ENCODE results near the gene HOXA6. TPM values are rescaled to one million over a fixed set of nuclear protein-coding genes. Genes with fewer than 3 reads are reported as not detected.

Gene HOXA6
- total RNA-seq, 1 experiment from 2014 or later = 3.3 TPM

DNA sequence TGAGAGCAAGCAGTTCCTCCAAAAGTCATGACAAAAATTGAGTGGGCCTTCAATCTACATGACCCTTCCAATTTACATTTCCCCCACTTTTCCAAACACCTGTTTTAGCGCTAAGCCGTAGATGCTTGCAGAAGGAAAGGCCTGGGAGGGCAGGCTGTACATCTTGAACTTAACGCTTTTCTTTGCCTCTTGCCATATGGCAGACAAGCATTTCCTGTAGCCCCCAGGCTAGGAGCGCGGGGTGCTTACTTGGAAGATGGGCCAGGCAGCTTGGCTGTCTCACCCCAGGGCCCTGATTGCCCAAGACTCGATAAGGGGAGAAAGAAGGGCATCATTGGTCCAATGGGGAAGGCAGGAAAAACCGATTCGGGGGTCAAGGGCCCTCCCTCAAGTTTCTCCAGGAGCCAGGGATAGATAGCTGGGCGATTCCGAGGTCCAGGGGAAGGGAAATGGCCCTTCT is 24.8 kb upstream of the HOXA6 start:
- no TSS peak for BruUV-seq (replicated peaks)
- intact Hi-C loops (cut with micrococcal nuclease; ENCODE audit: unreplicated experiment) (no loop called here), in situ Hi-C loops (cut with HindIII; ENCODE audit: low pct_unique_long_range_greater_than_20kb, low sequenced_read_pairs) (no loop called here)
- no peaks in the 10 kb centered on the region for H3K27me3 ChIP-seq (ENCODE audit: control insufficient read depth, insufficient read depth, low read length)
- H3K9me3 ChIP-seq (ENCODE audit: control insufficient read depth, insufficient read depth, low read depth, low read length) = no peaks in the 10 kb centered on the region
- POLR2A ChIA-PET = no interaction called here
- no peak for DNase-seq (ENCODE audit: low read depth, low spot score)
- H3K27ac ChIP-seq (ENCODE audit: low read length) = no peak overlapping the region
- H3K36me3 ChIP-seq (ENCODE audit: control insufficient read depth, insufficient read depth, low read length) = no peaks in the 10 kb centered on the region
- no peak overlapping the region for H3K4me3 ChIP-seq (ENCODE audit: low read depth in 2 of 2, low read length in 2 of 2)
- CTCF ChIA-PET = no interaction called here
- TF ChIP-seq POLR2AphosphoS5 (IDR thresholded peaks at IDR 0.05; ENCODE audit: low read depth, low read length) (no peak), SIN3A (IDR thresholded peaks at IDR 0.05; ENCODE audit: borderline replicate concordance, insufficient read depth, low read depth, low read length) (no peak)
- no peak for ATAC-seq
- H3K4me1 ChIP-seq (ENCODE audit: control insufficient read depth, insufficient read depth, low read length) = peaks cover 5% of the 10 kb centered on the region; the same call in 1 of the 2 replicates

DNA sequence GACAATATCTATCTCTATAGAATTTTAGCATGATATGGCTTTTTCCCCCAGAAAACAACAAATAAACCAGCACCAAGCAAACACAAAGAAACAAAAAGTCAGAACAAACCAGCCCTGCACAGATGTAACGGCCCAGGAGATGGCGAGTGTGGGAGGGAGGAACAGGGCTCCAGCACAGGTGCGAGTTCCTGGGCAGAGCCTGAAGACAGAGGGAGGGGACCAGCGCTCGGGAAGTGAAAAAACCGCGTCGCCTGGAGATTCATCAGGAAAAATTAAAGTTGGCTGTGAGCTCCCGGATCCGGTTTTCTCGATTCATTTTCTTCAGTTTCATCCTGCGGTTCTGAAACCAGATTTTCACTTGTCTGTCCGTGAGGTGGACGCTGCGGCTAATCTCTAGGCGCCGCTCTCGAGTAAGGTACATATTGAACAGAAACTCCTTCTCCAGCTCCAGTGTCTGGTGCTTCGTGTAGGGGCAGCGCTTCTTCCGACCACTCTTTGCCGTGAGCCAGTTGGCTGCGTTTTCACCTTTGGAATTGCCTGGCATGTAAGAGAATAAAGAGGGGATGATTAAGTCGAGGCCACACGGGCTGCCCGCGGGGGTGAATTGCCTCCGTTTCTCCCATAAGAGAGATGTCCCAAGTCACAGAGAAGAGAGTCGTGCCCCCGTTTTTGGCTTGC is 24.2 kb upstream of the HOXA6 start:
- Histone ChIP-seq H3K36me3 (ENCODE audit: control insufficient read depth, insufficient read depth, low read length) (no peaks in the 10 kb centered on the region), H3K27ac (ENCODE audit: low read length) (no peak overlapping the region), H3K9me3 (ENCODE audit: control insufficient read depth, insufficient read depth, low read depth, low read length) (no peaks in the 10 kb centered on the region), H3K4me3 (ENCODE audit: low read depth in 2 of 2, low read length in 2 of 2) (no peak overlapping the region), H3K4me1 (ENCODE audit: control insufficient read depth, insufficient read depth, low read length) (peaks cover 5% of the 10 kb centered on the region; the same call in 1 of the 2 replicates), H3K27me3 (ENCODE audit: control insufficient read depth, insufficient read depth, low read length) (no peaks in the 10 kb centered on the region)
- in situ Hi-C loops (cut with HindIII; ENCODE audit: low pct_unique_long_range_greater_than_20kb, low sequenced_read_pairs) = no loop called here
- ChIA-PET POLR2A (no interaction called here), CTCF (interaction anchor here (0.7 kb wide), 1 partner anchor 8 kb away, joined by 3 read pairs; no protein-coding TSS in a partner anchor)
- TF ChIP-seq SIN3A (IDR thresholded peaks at IDR 0.05; ENCODE audit: borderline replicate concordance, insufficient read depth, low read depth, low read length) (no peak), POLR2AphosphoS5 (IDR thresholded peaks at IDR 0.05; ENCODE audit: low read depth, low read length) (no peak), TCF7L2 (IDR thresholded peaks at IDR 0.05; ENCODE audit: low read depth, low read length) (no peak)
- TF ChIP-seq, protein P1, sequence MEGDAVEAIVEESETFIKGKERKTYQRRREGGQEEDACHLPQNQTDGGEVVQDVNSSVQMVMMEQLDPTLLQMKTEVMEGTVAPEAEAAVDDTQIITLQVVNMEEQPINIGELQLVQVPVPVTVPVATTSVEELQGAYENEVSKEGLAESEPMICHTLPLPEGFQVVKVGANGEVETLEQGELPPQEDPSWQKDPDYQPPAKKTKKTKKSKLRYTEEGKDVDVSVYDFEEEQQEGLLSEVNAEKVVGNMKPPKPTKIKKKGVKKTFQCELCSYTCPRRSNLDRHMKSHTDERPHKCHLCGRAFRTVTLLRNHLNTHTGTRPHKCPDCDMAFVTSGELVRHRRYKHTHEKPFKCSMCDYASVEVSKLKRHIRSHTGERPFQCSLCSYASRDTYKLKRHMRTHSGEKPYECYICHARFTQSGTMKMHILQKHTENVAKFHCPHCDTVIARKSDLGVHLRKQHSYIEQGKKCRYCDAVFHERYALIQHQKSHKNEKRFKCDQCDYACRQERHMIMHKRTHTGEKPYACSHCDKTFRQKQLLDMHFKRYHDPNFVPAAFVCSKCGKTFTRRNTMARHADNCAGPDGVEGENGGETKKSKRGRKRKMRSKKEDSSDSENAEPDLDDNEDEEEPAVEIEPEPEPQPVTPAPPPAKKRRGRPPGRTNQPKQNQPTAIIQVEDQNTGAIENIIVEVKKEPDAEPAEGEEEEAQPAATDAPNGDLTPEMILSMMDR (IDR thresholded peaks at IDR 0.05) = no peak
- TF ChIP-seq, protein P2, sequence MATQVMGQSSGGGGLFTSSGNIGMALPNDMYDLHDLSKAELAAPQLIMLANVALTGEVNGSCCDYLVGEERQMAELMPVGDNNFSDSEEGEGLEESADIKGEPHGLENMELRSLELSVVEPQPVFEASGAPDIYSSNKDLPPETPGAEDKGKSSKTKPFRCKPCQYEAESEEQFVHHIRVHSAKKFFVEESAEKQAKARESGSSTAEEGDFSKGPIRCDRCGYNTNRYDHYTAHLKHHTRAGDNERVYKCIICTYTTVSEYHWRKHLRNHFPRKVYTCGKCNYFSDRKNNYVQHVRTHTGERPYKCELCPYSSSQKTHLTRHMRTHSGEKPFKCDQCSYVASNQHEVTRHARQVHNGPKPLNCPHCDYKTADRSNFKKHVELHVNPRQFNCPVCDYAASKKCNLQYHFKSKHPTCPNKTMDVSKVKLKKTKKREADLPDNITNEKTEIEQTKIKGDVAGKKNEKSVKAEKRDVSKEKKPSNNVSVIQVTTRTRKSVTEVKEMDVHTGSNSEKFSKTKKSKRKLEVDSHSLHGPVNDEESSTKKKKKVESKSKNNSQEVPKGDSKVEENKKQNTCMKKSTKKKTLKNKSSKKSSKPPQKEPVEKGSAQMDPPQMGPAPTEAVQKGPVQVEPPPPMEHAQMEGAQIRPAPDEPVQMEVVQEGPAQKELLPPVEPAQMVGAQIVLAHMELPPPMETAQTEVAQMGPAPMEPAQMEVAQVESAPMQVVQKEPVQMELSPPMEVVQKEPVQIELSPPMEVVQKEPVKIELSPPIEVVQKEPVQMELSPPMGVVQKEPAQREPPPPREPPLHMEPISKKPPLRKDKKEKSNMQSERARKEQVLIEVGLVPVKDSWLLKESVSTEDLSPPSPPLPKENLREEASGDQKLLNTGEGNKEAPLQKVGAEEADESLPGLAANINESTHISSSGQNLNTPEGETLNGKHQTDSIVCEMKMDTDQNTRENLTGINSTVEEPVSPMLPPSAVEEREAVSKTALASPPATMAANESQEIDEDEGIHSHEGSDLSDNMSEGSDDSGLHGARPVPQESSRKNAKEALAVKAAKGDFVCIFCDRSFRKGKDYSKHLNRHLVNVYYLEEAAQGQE (IDR thresholded peaks at IDR 0.05; ENCODE audit: insufficient read depth in 1 of 2, low read depth in 2 of 2, low read length in 1 of 2) = no peak
- intact Hi-C loops (cut with micrococcal nuclease; ENCODE audit: unreplicated experiment) = no loop called here
- DNase-seq (ENCODE audit: low read depth, low spot score) = no peak
- BruUV-seq (replicated peaks) = no TSS peak
- no peak for ATAC-seq

DNA sequence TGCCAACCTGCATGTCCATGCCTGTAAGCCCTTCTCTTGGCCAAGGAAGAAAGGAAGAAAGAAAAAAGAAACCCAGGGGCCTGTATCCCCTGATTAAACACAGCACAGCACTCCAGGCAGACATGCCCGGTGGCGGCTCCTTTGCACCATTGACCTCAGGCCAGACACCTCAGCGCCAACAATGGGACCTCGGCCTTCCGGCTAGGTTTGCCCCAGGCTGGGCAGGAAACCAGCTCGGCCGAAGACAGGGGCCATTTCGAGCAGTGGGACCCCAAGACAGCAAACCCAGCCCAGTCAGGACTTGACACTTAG is 23.7 kb upstream of the HOXA6 start:
- H3K36me3 ChIP-seq (ENCODE audit: control insufficient read depth, insufficient read depth, low read length) = no peaks in the 10 kb centered on the region
- CTCF ChIA-PET = interaction anchor here (0.7 kb wide), 1 partner anchor 8 kb away, joined by 3 read pairs; no protein-coding TSS in a partner anchor
- TF ChIP-seq, protein P1 (IDR thresholded peaks at IDR 0.05) = no peak
- TF ChIP-seq POLR2AphosphoS5 (IDR thresholded peaks at IDR 0.05; ENCODE audit: low read depth, low read length) = no peak
- TF ChIP-seq TCF7L2 (IDR thresholded peaks at IDR 0.05; ENCODE audit: low read depth, low read length) = no peak
- TF ChIP-seq, protein P2 (IDR thresholded peaks at IDR 0.05; ENCODE audit: insufficient read depth in 1 of 2, low read depth in 2 of 2, low read length in 1 of 2) = no peak
- no peak for TF ChIP-seq SIN3A (IDR thresholded peaks at IDR 0.05; ENCODE audit: borderline replicate concordance, insufficient read depth, low read depth, low read length)
- no peak for ATAC-seq
- H3K4me1 ChIP-seq (ENCODE audit: control insufficient read depth, insufficient read depth, low read length) = peaks cover 5% of the 10 kb centered on the region; the same call in 1 of the 2 replicates
- H3K9me3 ChIP-seq (ENCODE audit: control insufficient read depth, insufficient read depth, low read depth, low read length) = no peaks in the 10 kb centered on the region
- no TSS peak for BruUV-seq (replicated peaks)
- H3K27ac ChIP-seq (ENCODE audit: low read length) = no peak overlapping the region
- in situ Hi-C loops (cut with HindIII; ENCODE audit: low pct_unique_long_range_greater_than_20kb, low sequenced_read_pairs) = no loop called here
- no peak overlapping the region for H3K4me3 ChIP-seq (ENCODE audit: low read depth in 2 of 2, low read length in 2 of 2)
- DNase-seq (ENCODE audit: low read depth, low spot score) = no peak
- H3K27me3 ChIP-seq (ENCODE audit: control insufficient read depth, insufficient read depth, low read length) = no peaks in the 10 kb centered on the region
- intact Hi-C loops (cut with micrococcal nuclease; ENCODE audit: unreplicated experiment) = no loop called here
- POLR2A ChIA-PET = no interaction called here

Data from Panc1 (cell line).